GM21619 (cell line): Measurements from ENCODE around the gene TRPM8.
A peak's percentile ranks its signal among the peaks of the same experiment; 100 is the strongest.

Experiments
- ATAC-seq: cut with Tn5 transposase; IDR thresholded peaks from one replicate; pipeline ENCODE4 v1.9.1; 2021; ENCODE audit not compliant: unreplicated experiment

The TRPM8 gene

DNA sequence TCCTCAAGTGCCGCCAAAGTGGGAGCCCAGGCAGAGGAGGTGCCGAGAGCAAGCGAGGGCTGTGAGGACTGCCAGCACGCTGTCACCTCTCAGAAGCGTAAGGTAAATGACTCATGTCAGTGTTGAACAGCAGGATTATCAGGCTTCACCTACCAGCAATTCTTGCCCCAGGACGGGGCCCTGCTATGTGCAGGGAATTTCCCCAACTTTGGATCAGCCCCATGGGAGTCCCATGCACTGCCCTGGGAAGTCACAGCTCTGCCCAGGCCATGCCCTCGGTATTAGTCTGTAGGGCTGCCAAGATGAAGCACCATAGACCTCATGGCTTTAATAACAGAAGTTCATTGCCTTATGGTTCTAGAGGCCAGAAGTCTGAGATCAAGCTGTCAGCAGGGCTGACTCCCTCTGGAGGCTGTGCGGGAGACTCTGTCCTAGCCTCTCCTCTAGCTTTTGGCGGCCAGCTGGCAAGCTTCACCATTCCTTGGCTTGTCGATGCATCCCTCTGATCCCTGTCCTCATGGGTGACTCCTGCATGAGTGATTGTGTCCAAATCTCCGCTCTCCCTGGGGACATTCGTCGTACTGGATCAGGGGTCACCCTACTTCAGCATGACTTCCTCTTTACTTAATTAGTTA, 55.9 kb downstream of the TRPM8 start:
- no peak for ATAC-seq

DNA sequence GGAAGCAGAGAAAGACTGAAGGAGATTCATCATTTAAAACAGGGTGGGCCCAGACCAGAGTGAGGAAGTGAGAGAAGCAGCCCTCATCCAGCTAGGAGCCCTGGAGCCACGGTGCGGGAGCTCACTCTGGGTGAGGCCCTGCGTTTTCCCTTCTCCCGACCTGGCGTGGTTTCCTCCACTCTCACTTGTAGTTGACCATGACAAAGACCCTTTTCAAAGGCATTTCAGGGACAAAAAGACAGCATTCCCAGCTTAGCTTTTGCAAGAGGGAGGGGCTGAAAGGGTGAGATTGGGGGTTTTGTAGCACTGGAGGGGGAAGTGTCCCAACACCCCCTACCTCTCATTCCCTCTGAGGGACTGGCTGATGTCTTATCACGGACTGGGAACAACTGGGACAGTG, 56.6 kb downstream of the TRPM8 start:
- ATAC-seq, result no peak

DNA sequence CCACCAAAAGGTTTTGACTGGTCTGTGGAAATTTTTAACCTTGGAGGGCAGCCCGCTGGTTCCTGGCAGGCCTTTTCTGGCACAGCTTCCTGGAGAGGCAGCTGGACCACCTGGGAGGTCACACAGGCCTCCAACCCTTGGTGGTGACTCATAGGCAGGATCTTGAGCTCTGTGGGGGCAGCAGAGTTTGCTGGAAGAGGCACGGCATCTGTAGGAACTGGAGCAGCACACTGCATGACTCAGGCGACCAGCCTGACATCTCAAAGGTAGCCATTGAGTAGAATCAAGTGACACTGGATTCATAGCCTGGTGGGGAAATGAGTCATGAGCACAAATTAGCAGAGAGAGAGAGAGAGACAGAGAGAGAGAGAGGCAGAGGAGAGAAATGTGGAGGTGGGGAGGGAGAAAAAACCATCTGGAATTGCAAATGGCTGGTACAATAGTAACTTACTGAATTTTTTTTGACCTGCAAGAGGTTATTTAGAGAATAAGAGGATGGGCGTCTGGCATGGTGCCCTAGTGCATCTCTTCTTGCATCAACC, 57.4 kb downstream of the TRPM8 start:
- ATAC-seq, result no peak

GRCh38 chr2:233976087-233976486, 58.9 kb downstream of the TRPM8 start:
- ATAC-seq, result no peak

DNA sequence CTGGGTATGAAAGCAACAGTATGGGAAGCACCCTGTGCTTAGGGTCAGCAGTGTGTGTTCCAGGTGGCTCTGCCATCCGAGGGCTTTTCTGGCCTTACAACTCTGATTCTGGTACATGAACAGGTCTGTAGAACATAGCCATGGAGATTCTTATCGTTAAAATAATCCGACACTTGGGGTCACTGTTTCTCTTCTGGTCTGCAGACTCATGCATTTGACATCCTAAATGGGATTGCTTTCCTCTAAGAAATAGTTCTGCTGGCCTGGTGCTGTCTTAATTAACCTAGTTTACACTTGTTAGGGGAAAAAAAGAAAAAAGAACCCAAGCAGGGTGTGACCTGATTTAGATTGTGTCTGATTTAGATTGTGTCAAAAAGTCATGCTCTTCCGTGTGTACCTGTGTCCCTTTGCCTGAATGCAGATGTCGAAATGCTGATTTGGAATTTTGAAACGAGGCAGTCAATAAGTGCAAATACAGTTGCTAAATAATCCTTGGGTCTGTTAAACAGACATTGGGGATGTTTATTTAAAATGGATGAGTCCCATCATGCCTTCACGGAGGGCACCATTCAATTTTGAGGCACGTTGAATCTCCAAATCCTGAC, 59.6 kb downstream of the TRPM8 start:
- ATAC-seq, result no peak

GRCh38 chr2:233977296-233977837, 60.2 kb downstream of the TRPM8 start:
- ATAC-seq, result no peak

GRCh38 chr2:233979748-233980147, 62.6 kb downstream of the TRPM8 start:
- ATAC-seq, result no peak

- ATAC-seq, result no peak
Observed at GRCh38 chr2:233980955-233981561, 63.9 kb downstream of the TRPM8 start.

- no peak for ATAC-seq
Observed at GRCh38 chr2:233981574-233982420, 64.6 kb downstream of the TRPM8 start.

- ATAC-seq, result no peak
Observed at GRCh38 chr2:233982421-233983121, 65.4 kb downstream of the TRPM8 start.

DNA sequence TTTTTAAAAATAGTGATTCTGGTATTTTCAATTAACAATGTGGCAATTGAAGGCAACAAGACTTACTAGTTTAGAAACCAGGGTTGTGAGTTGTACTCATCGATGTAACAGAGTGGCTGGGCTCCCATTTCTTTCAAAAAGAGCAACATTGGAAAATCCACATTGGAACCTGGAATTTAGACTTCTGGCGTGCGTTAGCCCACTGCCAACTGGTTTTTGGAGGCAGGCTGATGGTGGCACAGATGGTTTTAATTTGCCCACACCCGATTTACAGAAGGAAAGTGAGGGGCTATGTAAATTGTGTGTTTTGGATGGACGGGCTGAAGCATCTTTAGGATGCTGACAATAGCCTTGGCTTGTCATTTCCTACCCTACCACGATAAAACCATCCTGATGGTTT, 66.3 kb downstream of the TRPM8 start:
- ATAC-seq, result no peak

DNA sequence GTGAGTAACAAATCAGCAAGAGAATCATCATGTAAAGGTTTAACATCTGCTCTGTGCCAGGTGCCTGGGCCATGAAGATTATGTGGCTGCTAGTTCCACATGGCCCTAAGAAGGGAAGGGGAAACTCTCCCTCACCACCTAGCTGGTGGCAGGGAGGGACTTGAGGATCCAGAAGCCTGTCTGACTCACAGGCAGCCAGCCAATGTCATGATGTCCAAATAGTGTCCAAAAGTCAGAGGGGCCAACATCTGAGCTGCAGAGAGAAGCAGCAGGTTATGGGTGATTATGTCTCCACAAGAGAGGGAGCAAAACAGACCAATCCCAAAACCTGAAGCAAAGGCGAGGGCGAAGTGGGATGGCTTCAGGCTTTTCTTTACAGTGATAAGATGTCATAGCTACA, 71.4 kb downstream of the TRPM8 start:
- no peak for ATAC-seq

- no peak for ATAC-seq
Observed at GRCh38 chr2:233989221-233989858, 72.2 kb downstream of the TRPM8 start.

DNA sequence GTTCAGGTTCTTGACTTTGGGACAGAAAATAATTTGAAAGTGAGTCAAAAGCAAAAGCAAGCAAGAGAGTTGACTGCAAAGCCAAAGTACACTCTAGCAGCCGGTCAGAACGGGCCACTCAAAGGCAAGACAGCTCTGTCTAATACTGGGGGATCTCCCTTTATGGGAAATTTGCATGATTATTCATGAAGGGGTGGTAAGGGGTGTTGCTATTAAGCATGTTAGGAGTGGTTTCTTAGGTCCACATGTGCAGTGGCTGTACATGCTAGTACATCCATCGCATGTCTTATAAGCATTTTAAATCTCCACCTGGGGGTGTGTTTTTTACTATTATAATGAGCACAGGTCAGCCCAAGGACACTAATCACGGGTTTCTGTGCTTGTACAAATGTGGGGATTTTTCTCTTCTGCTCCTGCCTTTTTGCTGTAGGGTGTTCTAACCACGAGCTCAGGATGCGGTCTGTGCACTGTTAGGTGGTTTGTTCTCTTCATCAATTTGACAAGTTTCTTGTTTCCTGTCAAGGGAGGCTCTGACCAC, 73.2 kb downstream of the TRPM8 start:
- ATAC-seq, result peak; percentile 87

GRCh38 chr2:233991196-233991595, 74.0 kb downstream of the TRPM8 start:
- ATAC-seq, result no peak

- ATAC-seq, result no peak
Observed at GRCh38 chr2:233992513-233993217, 75.5 kb downstream of the TRPM8 start.

GRCh38 chr2:233993461-233993860, 76.3 kb downstream of the TRPM8 start:
- no peak for ATAC-seq

DNA sequence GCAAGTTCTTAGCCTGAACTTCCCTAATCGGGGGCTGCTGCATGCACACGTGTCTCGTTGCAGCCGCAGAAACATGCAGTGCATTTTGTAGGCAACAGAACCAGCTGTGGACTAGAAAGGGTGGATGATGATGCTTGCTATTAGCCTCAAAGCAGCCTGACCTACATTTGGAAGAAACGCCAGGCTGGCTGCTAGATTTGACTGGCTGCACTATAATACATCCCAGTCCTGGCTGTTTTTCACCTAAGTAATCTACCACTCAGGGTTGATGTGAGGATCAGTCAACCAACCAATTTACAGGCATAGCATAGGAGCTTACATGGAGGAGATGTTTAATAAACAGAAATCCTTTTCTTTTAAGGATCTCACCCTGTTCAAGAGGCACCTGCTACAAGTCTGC, 77.0 kb downstream of the TRPM8 start:
- no peak for ATAC-seq

DNA sequence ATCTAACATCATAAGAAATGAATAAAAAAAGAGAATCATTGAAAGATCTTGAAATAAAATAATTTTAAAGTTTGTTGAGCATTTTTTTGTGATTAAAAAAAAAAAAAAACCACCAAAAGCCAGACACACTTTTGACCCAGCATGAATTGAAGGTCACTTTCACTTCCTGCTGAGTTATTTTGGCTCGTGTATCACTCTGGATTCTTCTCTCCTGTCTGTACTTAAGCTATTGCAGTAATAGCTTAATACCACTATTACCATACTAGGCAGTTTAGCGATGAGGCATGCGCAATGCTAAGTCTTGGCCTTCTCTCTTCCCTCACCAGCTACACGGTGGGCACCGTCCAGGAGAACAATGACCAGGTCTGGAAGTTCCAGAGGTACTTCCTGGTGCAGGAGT, 78.8 kb downstream of the TRPM8 start:
- no peak for ATAC-seq
